T-helper 9 cell (primary cell): ENCODE measurements around the gene YIF1B.

Experiments used
- DNase-seq: peaks from one replicate; pipeline ENCODE4 v3.0.0-alpha.2; 2020

YIF1B gene

GRCh38 chr19:38304352-38304865, 11.3 kb downstream of the YIF1B start:
- DNase-seq: no peak

- DNase-seq: no peak
Measured at GRCh38 chr19:38303517-38304351, 12.0 kb downstream of the YIF1B start, which contains the start of gene C19orf33. Gene C19orf33, plus strand, starts transcription at chr19:38304251. Its CDS starts 11 bp downstream, at chr19:38304262.

GRCh38 chr19:38298821-38299680, 16.7 kb downstream of the YIF1B start:
- no peak for DNase-seq

GRCh38 chr19:38294090-38294489, 21.7 kb downstream of the YIF1B start:
- DNase-seq: no peak

GRCh38 chr19:38293281-38293680, 22.5 kb downstream of the YIF1B start:
- no peak for DNase-seq

GRCh38 chr19:38291855-38292254, 23.9 kb downstream of the YIF1B start:
- no peak for DNase-seq

- DNase-seq: no peak
Measured at GRCh38 chr19:38290631-38291147, 25.1 kb downstream of the YIF1B start.

GRCh38 chr19:38289955-38290354, 25.8 kb downstream of the YIF1B start:
- DNase-seq: no peak

GRCh38 chr19:38288123-38288855, 27.5 kb downstream of the YIF1B start:
- DNase-seq: no peak

- no peak for DNase-seq
Measured at GRCh38 chr19:38287604-38288003, 28.1 kb downstream of the YIF1B start.

GRCh38 chr19:38285567-38285966, 30.2 kb downstream of the YIF1B start:
- no peak for DNase-seq

GRCh38 chr19:38284422-38284821, 31.3 kb downstream of the YIF1B start:
- no peak for DNase-seq

GRCh38 chr19:38283271-38283670, 32.5 kb downstream of the YIF1B start:
- DNase-seq: no peak

GRCh38 chr19:38281811-38282566, 33.8 kb downstream of the YIF1B start:
- no peak for DNase-seq

GRCh38 chr19:38280030-38280921, 35.5 kb downstream of the YIF1B start:
- no peak for DNase-seq

GRCh38 chr19:38278751-38279150, 37.0 kb downstream of the YIF1B start:
- DNase-seq: no peak

- no peak for DNase-seq
Measured at GRCh38 chr19:38277969-38278680, 37.6 kb downstream of the YIF1B start.

- DNase-seq: no peak
Measured at GRCh38 chr19:38277549-38277948, 38.2 kb downstream of the YIF1B start.

GRCh38 chr19:38276942-38277517, 38.7 kb downstream of the YIF1B start:
- DNase-seq: no peak

- DNase-seq: no peak
Measured at GRCh38 chr19:38274739-38275138, 41.0 kb downstream of the YIF1B start.
